Activated CD4-positive, CD25-positive, alpha-beta regulatory T cell (primary cell): ENCODE measurements around the gene TDRD7.

ENCODE experiments used
- DNase-seq, 4 experiments: peaks; one replicate each; lab custom pipeline; 2025; lab: John Stamatoyannopoulos, UW

The TDRD7 gene, protein sequence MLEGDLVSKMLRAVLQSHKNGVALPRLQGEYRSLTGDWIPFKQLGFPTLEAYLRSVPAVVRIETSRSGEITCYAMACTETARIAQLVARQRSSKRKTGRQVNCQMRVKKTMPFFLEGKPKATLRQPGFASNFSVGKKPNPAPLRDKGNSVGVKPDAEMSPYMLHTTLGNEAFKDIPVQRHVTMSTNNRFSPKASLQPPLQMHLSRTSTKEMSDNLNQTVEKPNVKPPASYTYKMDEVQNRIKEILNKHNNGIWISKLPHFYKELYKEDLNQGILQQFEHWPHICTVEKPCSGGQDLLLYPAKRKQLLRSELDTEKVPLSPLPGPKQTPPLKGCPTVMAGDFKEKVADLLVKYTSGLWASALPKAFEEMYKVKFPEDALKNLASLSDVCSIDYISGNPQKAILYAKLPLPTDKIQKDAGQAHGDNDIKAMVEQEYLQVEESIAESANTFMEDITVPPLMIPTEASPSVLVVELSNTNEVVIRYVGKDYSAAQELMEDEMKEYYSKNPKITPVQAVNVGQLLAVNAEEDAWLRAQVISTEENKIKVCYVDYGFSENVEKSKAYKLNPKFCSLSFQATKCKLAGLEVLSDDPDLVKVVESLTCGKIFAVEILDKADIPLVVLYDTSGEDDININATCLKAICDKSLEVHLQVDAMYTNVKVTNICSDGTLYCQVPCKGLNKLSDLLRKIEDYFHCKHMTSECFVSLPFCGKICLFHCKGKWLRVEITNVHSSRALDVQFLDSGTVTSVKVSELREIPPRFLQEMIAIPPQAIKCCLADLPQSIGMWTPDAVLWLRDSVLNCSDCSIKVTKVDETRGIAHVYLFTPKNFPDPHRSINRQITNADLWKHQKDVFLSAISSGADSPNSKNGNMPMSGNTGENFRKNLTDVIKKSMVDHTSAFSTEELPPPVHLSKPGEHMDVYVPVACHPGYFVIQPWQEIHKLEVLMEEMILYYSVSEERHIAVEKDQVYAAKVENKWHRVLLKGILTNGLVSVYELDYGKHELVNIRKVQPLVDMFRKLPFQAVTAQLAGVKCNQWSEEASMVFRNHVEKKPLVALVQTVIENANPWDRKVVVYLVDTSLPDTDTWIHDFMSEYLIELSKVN

DNA sequence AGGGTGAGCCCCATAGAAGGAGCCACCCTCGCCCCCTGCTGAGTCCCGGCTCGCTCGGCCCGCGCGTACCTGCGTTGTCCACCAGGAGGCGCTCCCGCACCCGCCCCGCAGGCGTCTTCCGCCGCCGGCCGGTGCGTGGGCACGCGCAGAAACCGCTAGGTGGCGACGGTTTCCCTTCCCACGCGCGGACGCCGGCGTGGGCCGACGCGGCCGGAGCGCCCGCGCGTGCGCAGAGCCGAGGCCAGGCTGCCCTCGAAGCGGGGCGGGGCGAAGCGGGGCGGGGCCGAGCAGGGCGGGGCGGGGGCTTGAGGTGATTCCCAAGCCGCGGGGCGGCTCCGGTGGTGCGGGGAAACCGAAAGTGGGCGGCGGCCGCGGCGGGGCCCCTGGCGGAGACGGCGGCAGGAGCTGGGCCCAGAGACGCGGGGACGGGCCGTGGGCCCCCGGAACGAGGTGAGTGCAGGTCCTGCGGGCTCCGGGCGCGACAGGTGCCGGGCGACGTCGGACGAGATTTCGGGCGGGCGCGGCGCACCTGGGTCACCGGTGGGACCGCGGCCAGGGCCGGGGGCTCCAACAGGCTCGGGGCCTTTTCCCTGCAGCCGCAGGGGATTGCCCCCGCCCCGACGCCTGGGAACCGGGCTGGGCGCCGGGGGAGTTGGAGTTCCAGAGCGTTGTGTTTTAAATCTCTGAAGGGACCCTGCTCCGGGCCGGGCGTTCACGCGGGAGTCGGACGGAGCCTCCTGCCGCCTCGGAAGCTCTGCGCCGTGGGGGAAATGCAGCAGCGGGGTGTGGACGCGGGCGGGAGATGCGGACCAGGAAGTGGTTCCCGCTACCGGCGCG, at the start of gene TDRD7:
TDRD7 (plus strand) TSS at position 308 of the 837 bp plus-strand sequence. CDS start 16,370 bp downstream, outside the sequence.
- peak; percentile 86 to 91 (median 88) for DNase-seq

DNA sequence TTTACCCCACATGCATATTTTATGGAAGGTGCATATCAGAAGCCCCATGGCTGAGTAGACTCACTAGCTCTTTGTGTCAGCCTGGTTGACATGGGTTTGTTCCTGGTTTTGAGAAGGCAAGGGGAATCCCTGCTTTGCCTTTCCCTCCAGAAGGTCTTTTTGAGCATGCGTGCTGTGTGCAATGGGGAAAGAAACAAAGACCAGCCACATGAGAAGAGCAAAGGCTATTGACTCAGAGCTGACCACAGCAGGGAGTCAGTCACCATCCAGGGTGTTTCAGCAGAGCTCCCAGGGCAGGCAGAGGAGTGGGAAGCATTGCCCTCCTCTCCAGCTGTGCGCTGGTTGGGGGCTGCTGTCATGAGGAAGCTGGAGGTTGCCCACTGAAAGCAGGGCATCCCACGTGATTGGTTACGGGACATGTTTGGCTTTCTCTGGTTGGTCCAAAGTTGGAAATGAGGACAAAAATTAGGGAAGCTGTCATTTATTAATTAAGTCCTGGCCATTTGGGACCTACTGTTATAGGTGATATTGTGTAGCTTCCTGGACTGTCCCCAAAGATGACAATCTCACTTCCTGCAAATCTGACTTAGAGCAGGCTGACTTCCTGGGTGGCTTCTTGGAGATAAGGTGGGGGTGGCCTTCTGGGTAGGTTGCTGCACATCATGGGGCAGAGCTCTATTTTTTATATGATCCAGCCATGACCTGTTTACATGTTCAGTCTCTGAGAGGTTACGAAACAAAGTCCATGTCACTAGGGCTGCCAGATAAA, 48.9 kb upstream of the TDRD7 start:
- no peak for DNase-seq

DNA sequence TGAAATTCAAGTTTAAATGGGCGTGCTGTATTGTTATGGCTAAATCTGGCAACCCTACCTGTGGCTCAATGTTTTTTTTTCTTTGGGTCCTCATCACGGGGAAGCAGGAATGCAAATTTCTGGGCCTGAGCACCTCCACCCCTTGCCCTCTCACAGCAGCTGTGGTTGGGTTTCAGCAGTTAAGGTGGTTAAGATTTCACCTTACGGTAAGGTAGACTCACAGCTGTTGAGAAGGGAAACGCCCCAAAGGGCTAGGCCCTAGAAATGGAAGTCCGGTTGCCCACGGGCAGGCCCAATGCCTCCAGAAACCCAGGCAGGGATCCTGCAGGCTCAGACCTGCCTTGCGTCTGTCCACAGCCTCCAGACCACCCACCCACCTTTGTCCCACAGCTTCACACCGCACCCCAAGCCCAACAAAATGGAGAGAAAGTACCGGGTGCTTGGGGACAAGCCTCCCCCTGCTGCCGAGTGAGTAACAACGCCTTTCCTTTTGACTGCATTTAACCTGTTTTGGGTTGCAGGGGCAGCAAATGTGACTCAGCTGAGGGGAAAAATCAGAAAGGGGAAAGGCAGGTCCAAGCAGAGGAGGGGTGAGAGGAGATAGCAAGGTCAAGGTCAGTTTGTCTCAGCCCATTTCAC, 48.1 kb upstream of the TDRD7 start:
- no peak for DNase-seq

DNA sequence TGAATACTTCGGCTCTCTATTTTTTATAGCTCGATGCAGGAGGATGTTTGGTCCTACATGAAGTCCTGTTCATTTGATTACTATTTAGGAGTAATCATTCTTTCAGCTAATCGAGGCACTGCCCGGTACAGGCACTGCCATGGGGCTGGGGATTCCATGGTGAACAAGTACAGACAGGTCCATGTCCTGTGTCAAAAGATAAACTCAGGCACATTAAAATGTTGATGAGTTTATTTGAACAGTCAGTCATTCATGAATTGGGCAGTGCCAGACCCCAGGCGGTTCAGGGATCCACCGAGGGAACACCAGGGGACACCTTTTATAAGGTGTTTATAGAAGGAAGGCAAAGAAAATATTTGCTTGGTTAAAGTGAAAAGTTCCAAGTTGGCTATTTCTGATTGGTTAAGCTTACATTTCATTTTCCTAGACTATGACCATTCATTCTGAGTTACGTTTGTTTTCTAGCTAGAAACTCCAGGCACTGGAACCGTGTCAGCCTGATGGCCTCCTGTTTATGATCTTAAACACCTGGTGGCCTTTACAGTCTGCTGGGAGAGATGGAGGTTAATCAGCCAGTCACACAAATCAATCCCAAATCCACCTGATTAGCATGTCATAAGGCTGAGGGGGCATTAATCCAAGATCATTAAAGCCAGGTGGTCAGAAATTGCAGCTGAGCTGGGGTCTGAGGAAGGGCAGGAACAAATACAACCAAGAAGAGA, 47.0 kb upstream of the TDRD7 start:
- DNase-seq = no peak

DNA sequence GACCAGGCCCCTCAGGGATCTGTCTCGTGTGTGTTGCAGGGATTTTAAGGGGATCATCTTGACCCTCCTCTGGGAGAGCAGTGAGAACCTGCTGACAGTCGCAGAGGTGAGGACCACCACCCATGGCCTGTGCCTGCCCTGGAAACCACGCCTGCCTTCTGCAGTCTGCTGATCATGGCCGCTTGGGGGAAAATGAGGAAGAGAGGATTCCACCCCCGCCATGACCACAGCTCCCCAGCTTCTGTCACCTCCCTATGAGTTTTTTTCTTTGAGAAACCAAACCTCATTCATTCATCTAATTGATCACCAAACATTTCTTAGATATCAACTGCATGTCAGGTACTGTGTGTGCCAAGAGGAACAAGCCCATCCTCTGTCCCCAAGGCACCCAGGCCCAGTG, 46.3 kb upstream of the TDRD7 start:
- no peak for DNase-seq

DNA sequence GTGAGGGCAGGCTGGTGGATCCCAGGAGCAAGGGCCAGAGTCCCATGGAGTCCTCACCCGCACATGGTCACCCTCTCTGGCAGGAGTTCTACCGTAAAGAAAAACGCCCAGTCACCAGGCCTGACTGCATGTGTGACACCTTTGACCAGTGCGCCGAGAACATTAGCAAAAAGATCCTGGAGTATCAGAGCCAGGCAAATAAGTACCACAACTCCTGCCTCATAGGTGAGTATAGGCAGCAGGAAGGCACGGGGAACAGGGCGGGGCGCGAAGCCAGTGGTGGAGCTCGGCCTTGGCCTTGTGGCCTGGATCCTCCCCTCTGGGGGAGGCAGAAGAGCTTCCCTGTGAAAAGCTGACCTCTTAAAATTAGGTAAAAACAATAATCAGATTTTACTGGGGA, 45.4 kb upstream of the TDRD7 start:
- no peak for DNase-seq

DNA sequence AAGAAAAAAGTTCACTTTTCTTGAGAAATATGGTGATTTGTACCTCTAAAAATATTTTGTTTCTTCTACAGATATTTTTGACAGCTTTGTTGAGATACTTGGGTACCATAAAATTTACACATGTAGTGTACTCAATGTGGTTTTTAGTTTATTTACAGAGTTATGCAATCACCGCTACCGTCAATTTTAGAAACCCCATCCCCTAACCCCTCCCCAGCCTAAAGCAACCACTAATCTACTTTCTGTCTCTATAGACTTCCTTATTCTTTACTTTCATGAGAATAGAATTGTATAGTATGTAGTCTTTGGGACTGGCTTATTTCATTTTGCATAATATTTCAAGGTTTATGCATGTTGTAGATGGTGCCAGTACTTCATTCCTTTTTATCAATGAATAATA, 45.0 kb upstream of the TDRD7 start:
- DNase-seq = no peak

DNA sequence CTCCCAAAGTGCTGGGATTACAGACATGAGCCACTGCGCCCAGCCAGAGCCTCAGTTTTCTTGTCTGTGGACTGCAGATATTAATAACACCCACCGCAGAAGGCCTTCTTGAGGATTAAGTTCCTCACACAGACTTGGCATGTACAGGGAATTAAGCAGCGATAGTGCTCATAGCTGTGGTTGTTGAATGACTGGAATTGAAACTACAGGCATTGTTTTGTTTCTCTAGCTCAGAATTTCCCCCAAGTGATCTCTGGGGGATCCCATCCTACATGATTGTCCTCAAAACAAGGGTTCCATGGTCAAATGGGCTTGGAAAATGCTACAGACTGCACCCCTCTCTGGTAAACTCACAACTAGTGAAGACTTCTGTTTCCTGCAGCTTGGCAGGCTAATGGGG, 44.2 kb upstream of the TDRD7 start:
- no peak for DNase-seq

DNA sequence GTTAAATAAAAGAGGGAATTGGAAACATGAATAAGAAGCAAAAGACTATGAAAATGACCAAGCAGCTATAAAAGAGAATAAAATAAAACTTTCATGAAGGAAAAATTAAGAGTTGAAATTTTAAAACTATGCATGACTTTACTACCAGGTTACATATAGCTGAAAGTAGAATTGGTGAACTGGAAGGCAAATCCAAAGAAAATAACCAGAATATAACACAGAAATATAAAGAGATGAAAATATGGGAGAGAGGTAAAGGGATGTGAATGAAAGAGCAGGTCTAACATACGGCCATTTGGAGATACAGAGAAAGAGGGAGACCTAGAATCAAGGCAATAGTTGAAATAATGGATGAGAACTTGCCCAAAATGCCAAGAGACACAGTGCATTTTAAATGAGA, 42.9 kb upstream of the TDRD7 start:
- DNase-seq = no peak

DNA sequence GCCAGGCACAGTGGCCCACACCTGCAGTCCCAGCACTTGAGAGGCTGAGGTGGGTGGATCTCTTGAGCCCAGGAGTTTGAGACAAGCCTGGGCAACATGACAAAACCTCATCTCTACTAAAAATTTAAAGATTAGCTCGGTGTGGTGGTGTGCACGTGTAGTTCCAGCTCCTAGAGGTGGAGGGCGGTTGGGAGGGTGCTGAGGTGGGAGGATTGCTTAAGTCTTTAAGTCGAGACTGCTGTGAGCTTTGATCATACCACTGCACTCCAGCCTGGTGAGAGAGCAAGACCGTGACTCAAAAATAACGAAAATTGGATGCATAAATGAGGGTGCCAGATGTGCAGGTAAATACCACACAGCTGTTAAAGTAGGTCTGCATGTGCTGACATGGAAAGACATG, 39.3 kb upstream of the TDRD7 start:
- no peak for DNase-seq

DNA sequence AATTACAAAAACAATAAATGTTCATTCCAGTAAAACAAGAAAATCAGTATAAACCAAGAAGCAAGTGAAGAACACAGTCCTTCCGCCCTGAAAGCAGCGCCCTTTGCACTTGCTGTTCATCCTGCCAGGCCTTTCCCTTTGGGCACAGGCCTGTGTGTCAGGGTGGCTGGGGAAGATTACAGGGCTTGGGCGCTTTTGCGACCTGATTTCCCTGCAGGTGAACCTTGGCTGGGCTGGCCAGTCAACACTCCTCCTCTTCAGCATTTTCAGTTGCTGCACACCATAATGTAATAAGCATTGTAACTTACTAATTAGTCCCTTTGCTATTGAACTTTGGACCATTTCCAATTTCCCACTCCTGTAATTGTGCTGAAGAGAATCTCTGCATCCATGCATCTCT, 38.6 kb upstream of the TDRD7 start:
- DNase-seq = no peak

DNA sequence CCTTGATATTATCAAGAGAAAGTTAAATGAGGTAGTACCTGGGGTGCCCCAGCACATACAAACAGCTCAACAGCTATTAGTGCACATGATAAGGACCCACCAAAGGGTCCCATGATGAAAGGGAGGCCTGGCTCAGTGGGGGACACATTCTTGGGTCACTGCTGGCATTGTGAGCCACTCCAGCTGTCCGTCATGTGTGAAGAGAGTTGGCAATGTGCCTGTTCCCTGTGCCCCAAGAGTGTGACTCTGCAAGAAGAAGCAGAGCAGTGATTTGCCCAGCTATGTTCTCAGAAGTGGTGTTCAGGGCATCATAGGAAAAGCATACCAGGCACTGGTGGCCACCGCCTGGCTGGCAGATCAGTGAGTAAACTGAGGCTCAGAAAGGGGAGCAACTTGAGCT, 37.1 kb upstream of the TDRD7 start:
- no peak for DNase-seq

DNA sequence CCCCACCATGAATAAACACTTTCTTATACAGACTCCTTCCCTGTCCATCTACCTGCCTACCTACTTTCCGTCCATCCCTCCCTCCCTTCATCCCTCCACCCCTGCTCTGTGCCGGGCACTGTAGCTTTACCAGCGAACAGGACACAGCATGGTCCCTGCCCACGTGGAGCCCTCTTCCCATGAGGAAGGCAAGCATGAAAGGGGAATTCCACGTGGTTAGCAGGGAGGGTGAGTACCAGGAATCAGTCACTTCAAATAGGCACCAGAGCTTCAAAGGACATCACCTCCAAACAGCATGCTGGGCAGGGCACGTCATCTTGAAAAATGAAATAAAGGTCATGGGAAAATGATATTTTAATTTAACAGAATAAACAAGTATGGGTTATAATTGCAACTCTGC, 35.0 kb upstream of the TDRD7 start:
- DNase-seq = no peak

DNA sequence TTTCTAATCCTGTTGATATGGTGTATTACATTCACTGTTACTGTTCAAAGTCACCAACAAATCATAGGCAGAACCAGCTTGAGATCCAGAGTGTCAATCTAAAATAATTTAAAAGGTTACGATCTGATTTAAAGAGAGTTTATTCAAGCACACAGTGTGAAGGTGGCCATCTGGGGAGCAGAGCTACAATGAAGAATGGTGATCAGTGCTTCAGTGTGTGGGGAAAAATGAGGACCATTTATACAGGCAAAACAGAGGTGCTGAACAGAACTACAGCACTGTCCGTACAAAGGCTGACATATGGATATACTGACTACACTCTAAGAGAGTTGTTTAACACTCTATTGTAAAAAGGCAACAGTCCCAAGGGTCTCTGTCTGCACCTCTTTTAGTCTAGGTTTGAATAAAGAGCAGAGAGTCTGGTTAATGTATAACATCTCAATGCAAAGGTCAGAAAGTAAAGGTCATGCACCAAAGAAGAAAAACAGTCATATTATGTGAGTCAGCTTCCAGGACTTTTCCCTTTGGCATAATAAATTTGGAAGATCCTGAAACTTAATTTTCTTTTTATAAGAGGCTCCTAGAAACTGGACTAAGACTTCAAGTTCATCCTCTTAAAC, 29.7 kb upstream of the TDRD7 start:
- no peak for DNase-seq

DNA sequence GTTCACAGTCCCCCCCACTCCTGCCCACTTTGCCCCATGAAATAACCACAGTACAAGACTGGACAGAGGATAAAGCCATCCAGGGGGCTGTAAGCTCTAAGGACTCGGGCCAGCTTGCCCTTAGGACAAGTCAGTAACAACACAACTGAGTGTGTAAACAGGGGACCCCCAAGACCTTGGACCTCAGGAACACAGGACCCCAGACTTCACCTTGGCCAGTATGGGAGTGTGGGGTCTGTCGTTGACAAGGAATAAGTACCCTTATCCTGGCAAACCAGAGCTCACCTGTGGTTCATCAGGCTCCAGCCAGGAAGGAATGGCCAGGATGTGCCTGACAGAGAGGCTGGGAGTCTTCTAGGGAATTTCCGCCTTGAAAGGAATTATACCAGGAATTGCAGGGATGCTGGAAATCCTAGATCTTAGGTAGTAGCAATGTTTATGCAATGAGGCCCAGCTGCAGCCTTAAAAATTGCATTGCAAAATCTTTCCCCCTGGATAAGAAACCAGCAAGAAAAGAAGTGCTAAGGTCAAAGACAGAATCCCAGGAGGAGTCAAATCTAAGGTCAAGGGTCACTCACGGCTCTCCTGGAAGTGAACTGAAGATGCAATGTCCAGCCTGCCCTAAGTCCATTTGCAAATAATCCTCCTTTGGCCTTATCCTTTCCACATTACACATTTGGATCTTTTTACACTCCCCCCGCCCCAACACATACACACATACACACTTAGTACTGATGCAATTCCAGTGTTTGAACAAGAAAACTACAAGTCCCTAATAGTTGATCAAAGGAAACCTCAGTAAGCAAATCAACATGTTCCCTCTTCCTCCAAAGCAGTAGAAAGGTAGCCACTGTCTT, 27.3 kb upstream of the TDRD7 start:
- no peak for DNase-seq

DNA sequence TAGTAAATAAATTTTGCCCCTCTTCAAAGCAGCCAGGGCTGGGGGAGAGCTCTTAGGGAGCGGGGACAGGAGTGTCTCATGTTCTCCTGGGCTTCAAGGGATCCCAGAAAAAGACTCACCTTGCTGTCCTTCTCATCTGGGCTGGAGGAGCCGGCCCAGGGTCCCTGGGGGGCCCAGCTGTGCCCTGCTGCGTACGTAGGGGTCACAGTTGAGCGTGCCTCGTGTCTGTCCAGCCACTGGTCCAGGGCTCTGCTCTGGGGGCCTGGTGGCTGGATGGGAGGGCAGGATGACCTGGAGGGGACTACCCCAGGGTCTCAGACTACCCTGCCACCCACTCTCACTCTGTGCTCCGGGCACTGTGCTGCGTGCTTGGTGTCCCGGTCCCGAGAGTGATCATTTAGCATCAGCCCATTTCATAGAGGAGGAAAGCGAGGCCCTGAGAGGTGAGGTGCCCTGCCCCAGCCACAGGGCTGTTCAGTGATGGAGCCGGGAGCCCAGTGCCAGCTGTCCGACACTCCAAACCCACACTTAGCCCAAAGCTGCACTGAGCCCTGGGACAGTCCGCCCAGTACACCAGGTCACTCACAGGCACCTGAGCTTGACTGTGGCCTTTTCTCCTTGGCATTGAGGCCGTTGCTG, 26.2 kb upstream of the TDRD7 start:
- DNase-seq = no peak

DNA sequence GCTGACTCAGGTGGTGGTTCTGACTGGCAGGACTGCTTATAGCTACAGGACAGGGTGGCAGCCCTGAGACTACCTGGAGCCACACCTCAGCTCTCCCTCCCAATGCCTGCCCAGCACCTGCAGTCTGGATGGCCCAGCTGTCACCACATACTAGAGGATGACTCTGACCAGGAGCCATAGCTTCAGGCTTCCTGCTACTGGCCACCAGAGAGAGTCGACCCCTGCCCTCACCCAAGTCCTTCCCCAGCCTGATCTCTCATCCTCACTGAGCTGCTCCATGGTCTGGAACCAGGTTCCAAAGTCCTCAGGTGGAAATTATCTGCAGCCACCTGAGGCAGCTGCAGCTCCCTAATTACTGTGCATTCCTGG, 25.6 kb upstream of the TDRD7 start:
- DNase-seq = no peak
